ENCODE measurements around the gene TECTA. TPM values are rescaled to one million over a fixed set of nuclear protein-coding genes. Genes with fewer than 3 reads are reported as not detected.
"Not testable (repeated sequence)": the region's sequence is repeated elsewhere in the genome, so short reads cannot be mapped to it uniquely, and the experiment has no call there.

TECTA gene
- total RNA-seq, 1 donor from 2014 or later: 1.2 TPM

- no peak for DNase-seq (ENCODE audit: low spot score)
- intact Hi-C loops (cut with DNase I): no loop called here
These were observed 14.2 kb upstream of the TECTA start for GRCh38 chr11:121086866-121087265.

GRCh38 chr11:121089566-121089965, 11.5 kb upstream of the TECTA start:
- DNase-seq (ENCODE audit: low spot score): no peak
- intact Hi-C loops (cut with DNase I): no loop called here

GRCh38 chr11:121090145-121090721, 10.8 kb upstream of the TECTA start:
- intact Hi-C loops (cut with DNase I): no loop called here
- DNase-seq (ENCODE audit: low spot score): no peak

GRCh38 chr11:121091492-121092152, 9.4 kb upstream of the TECTA start:
- intact Hi-C loops (cut with DNase I): no loop called here
- no peak for DNase-seq (ENCODE audit: low spot score)

- intact Hi-C loops (cut with DNase I): no loop called here
- no peak for DNase-seq (ENCODE audit: low spot score)
These were observed 5.5 kb upstream of the TECTA start for GRCh38 chr11:121095561-121095960.

- intact Hi-C loops (cut with DNase I): no loop called here
- no peak for DNase-seq (ENCODE audit: low spot score)
These were observed 1.7 kb upstream of the TECTA start for GRCh38 chr11:121099364-121099763.

- DNase-seq (ENCODE audit: low spot score): no peak
These were observed 1.2 kb upstream of the TECTA start for GRCh38 chr11:121099885-121100284.

GRCh38 chr11:121104312-121104762, 3.3 kb downstream of the TECTA start:
- intact Hi-C loops (cut with DNase I): no loop called here
- DNase-seq (ENCODE audit: low spot score): no peak

More at GRCh38 chr11:121099885-121100284, 1.2 kb upstream of the TECTA start:
- intact Hi-C loops (cut with DNase I): no loop called here

- no peak for DNase-seq (ENCODE audit: low spot score)
- intact Hi-C loops (cut with DNase I): no loop called here
These were observed 4.0 kb downstream of the TECTA start for GRCh38 chr11:121105063-121105480.

- intact Hi-C loops (cut with DNase I): no loop called here
- DNase-seq (ENCODE audit: low spot score): no peak
These were observed 4.6 kb downstream of the TECTA start for GRCh38 chr11:121105481-121106195.

- DNase-seq (ENCODE audit: low spot score): no peak
- intact Hi-C loops (cut with DNase I): no loop called here
These were observed 5.8 kb downstream of the TECTA start for GRCh38 chr11:121106812-121107211.

GRCh38 chr11:121108413-121108812, 7.4 kb downstream of the TECTA start:
- intact Hi-C loops (cut with DNase I): no loop called here
- no peak for DNase-seq (ENCODE audit: low spot score)

GRCh38 chr11:121109471-121109870, 8.4 kb downstream of the TECTA start:
- no peak for DNase-seq (ENCODE audit: low spot score)
- intact Hi-C loops (cut with DNase I): no loop called here

- no peak for DNase-seq (ENCODE audit: low spot score)
- intact Hi-C loops (cut with DNase I): loop anchor here (5.0 to 10.0 kb wide), 2 partner anchors 155 to 598 kb away; partner anchors contain the start of gene GRIK4
These were observed 9.0 kb downstream of the TECTA start for GRCh38 chr11:121109916-121110586.

- intact Hi-C loops (cut with DNase I): loop anchor here (5.0 to 10.0 kb wide), 2 partner anchors 156 to 599 kb away; partner anchors contain the start of gene GRIK4
These were observed 10.1 kb downstream of the TECTA start for GRCh38 chr11:121110871-121111724.

GRCh38 chr11:121112498-121113455, 11.7 kb downstream of the TECTA start:
- intact Hi-C loops (cut with DNase I): loop anchor here (5.0 to 10.0 kb wide), 2 partner anchors 158 to 600 kb away; partner anchors contain the start of gene GRIK4
- no peak for DNase-seq (ENCODE audit: low spot score)

More at GRCh38 chr11:121110871-121111724, 10.1 kb downstream of the TECTA start:
- DNase-seq (ENCODE audit: low spot score): no peak

GRCh38 chr11:121113611-121114010, 12.6 kb downstream of the TECTA start:
- intact Hi-C loops (cut with DNase I): loop anchor here (5.0 to 10.0 kb wide), 2 partner anchors 159 to 601 kb away; partner anchors contain the start of gene GRIK4

GRCh38 chr11:121115024-121115423, 14.0 kb downstream of the TECTA start:
- not testable (repeated sequence) for DNase-seq (ENCODE audit: low spot score)
- intact Hi-C loops (cut with DNase I): loop anchor here (10.0 kb wide), 1 partner anchor 160 kb away; no protein-coding TSS in a partner anchor

More at GRCh38 chr11:121113611-121114010, 12.6 kb downstream of the TECTA start:
- no peak for DNase-seq (ENCODE audit: low spot score)
